ENCODE measurements around the gene RBKS.

- TF ChIP-seq, protein P1, sequence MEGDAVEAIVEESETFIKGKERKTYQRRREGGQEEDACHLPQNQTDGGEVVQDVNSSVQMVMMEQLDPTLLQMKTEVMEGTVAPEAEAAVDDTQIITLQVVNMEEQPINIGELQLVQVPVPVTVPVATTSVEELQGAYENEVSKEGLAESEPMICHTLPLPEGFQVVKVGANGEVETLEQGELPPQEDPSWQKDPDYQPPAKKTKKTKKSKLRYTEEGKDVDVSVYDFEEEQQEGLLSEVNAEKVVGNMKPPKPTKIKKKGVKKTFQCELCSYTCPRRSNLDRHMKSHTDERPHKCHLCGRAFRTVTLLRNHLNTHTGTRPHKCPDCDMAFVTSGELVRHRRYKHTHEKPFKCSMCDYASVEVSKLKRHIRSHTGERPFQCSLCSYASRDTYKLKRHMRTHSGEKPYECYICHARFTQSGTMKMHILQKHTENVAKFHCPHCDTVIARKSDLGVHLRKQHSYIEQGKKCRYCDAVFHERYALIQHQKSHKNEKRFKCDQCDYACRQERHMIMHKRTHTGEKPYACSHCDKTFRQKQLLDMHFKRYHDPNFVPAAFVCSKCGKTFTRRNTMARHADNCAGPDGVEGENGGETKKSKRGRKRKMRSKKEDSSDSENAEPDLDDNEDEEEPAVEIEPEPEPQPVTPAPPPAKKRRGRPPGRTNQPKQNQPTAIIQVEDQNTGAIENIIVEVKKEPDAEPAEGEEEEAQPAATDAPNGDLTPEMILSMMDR (conservative IDR thresholded peaks at IDR 0.05; ENCODE audit: low read depth, low read length) = no peak
- no peak for TF ChIP-seq EZH2 (IDR thresholded peaks at IDR 0.05; ENCODE audit: borderline replicate concordance, low read depth, low read length, poor library complexity, severe bottlenecking)
Measured at GRCh38 chr2:27741673-27742072, 148.5 kb downstream of the RBKS start.

Measured in A673 (cell line).